ENCODE results near the gene MAB21L4.

DNA sequence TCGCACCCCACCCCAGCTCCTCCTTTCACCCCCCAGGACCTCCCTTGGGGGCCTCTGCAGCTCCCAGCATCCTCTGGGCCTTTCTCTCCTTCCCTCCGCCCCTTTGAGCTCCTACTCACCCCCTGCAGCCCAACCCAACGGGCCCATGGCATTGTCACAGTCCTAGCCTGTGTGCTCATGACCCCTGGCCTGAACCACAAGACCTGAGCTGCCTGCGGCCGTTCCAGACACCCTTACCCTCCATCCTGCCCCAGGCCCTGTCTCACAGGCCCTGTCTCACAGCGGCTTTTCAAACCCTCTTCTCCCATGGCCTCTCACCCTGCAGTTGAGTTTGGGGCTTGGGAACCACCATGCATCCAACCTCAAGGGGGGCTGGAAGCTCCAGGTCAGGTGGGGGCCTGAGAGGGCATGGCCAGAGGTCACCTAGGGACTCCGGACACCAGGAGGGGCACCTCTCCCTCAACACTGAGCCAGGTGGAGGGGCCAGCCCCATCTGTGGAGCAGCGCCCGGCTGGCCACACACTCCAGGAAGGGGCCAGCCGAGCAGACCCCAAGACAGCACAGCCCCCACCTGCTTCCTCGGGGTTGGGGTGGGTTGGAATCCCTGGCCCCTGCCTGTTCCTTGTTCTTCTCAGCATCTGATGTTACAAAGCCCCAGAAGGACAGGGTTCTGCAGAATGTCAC lies 6.9 kb downstream of the MAB21L4 start:
- TF ChIP-seq, protein P1, sequence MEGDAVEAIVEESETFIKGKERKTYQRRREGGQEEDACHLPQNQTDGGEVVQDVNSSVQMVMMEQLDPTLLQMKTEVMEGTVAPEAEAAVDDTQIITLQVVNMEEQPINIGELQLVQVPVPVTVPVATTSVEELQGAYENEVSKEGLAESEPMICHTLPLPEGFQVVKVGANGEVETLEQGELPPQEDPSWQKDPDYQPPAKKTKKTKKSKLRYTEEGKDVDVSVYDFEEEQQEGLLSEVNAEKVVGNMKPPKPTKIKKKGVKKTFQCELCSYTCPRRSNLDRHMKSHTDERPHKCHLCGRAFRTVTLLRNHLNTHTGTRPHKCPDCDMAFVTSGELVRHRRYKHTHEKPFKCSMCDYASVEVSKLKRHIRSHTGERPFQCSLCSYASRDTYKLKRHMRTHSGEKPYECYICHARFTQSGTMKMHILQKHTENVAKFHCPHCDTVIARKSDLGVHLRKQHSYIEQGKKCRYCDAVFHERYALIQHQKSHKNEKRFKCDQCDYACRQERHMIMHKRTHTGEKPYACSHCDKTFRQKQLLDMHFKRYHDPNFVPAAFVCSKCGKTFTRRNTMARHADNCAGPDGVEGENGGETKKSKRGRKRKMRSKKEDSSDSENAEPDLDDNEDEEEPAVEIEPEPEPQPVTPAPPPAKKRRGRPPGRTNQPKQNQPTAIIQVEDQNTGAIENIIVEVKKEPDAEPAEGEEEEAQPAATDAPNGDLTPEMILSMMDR (IDR thresholded peaks at IDR 0.05), result no peak
- no peak for TF ChIP-seq POLR2A (IDR thresholded peaks at IDR 0.05)
